Activated T-cell treated with anti-CD3 and anti-CD28 coated beads for 1 hour (primary cell): ENCODE results near the gene CLCNKA.

Experiments used
- DNase-seq: peaks from one replicate; pipeline ENCODE4 v3.0.0-alpha.2; 2020; ENCODE audit warnings: low read depth

CLCNKA gene

GRCh38 chr1:16063226-16063829 is 41.5 kb downstream of the CLCNKA start:
- DNase-seq: no peak

GRCh38 chr1:16063921-16064320 is 42.1 kb downstream of the CLCNKA start:
- DNase-seq: no peak

GRCh38 chr1:16064536-16065268 is 42.9 kb downstream of the CLCNKA start:
- DNase-seq: no peak

GRCh38 chr1:16065269-16065576 is 43.4 kb downstream of the CLCNKA start:
- no peak for DNase-seq

- no peak for DNase-seq
Observed at GRCh38 chr1:16066245-16066644, 44.4 kb downstream of the CLCNKA start.

- no peak for DNase-seq
Observed at GRCh38 chr1:16067127-16067768, 45.4 kb downstream of the CLCNKA start.

GRCh38 chr1:16067933-16068332 is 46.1 kb downstream of the CLCNKA start:
- DNase-seq: no peak

- no peak for DNase-seq
Observed at GRCh38 chr1:16068356-16069270, 46.8 kb downstream of the CLCNKA start.

- DNase-seq: no peak
Observed at GRCh38 chr1:16070640-16071355, 49.0 kb downstream of the CLCNKA start.

GRCh38 chr1:16071614-16072013 is 49.8 kb downstream of the CLCNKA start:
- DNase-seq: no peak

- DNase-seq: no peak
Observed at GRCh38 chr1:16072095-16072494, 50.3 kb downstream of the CLCNKA start.

GRCh38 chr1:16072616-16073484 is 51.0 kb downstream of the CLCNKA start:
- no peak for DNase-seq

GRCh38 chr1:16073490-16074119 is 51.8 kb downstream of the CLCNKA start, which contains the start of gene FAM131C:
Gene FAM131C (minus strand): TSS chr1:16073651. CDS start chr1:16073442, 209 bp downstream.
- DNase-seq: peak; percentile 25

- DNase-seq: no peak
Observed at GRCh38 chr1:16074217-16074616, 52.4 kb downstream of the CLCNKA start.

GRCh38 chr1:16075337-16076030 is 53.6 kb downstream of the CLCNKA start:
- no peak for DNase-seq

- no peak for DNase-seq
Observed at GRCh38 chr1:16076031-16076864, 54.4 kb downstream of the CLCNKA start.

- no peak for DNase-seq
Observed at GRCh38 chr1:16076865-16077238, 55.0 kb downstream of the CLCNKA start.

- no peak for DNase-seq
Observed at GRCh38 chr1:16077406-16078245, 55.8 kb downstream of the CLCNKA start.
